CD14-positive monocyte (primary cell): ENCODE data around the gene NEGR1. TPM values are rescaled to one million over a fixed set of nuclear protein-coding genes. Genes with fewer than 3 reads are reported as not detected.

Experiments
- DNase-seq, 3 donors: peaks; one replicate each; pipeline ENCODE4 v3.0.0-alpha.2; 2011 to 2022
- H2AFZ ChIP-seq: 2 replicates; pipeline ENCODE4 v1.6.0; 2012; ENCODE audit warnings: mild to moderate bottlenecking, low read depth, low read length, inconsistent platforms; ENCODE audit not compliant: insufficient read depth, poor library complexity, severe bottlenecking
- H3K27ac ChIP-seq, 2 donors: 1 replicate in 1 of 2; 2 replicates in 1 of 2; pipeline ENCODE4 v1.5.1; 2012 to 2013; ENCODE audit warnings: low read length in 2 of 2, control low read depth in 1 of 2, inconsistent platforms in 1 of 2, low read depth in 1 of 2, mild to moderate bottlenecking in 1 of 2
- H3K27me3 ChIP-seq, 2 donors: one replicate each; pipeline versions ENCODE4 v1.6.0 to v1.6.1; 2011 to 2013; ENCODE audit warnings: low read length in 2 of 2; ENCODE audit not compliant: control insufficient read depth in 2 of 2, insufficient read depth in 2 of 2
- H3K36me3 ChIP-seq, 2 donors: replicated peaks in 1 of 2; 1 replicate in 1 of 2; 2 replicates in 1 of 2; pipeline versions ENCODE4 v1.5.1 to v1.6.1; 2012 to 2013; ENCODE audit warnings: low read length in 2 of 2, control low read depth in 1 of 2, inconsistent platforms in 1 of 2, mild to moderate bottlenecking in 1 of 2; ENCODE audit not compliant: insufficient read depth in 2 of 2, control insufficient read depth in 1 of 2
- H3K4me1 ChIP-seq, 2 donors: 1 replicate in 1 of 2; 2 replicates in 1 of 2; pipeline versions ENCODE4 v1.5.1 to v1.6.1; 2012 to 2013; ENCODE audit warnings: low read length in 2 of 2, control low read depth in 1 of 2, inconsistent platforms in 1 of 2, mild to moderate bottlenecking in 1 of 2, moderate library complexity in 1 of 2; ENCODE audit not compliant: insufficient read depth in 2 of 2, control insufficient read depth in 1 of 2
- H3K4me2 ChIP-seq: replicated peaks from 2 replicates; pipeline ENCODE3; 2012; ENCODE audit warnings: low read length, moderate library complexity, mild to moderate bottlenecking; ENCODE audit not compliant: poor library complexity, severe bottlenecking; ENCODE audit errors: extremely low read depth
- H3K4me3 ChIP-seq, 3 experiments: fragments of 200-600 bp in 1 of 3; sonication (generic) in 1 of 3; replicated peaks in 1 of 3; 1 replicate in 2 of 3; 2 replicates in 1 of 3; pipeline ENCODE4 v1.5.1; 2011 to 2013; ENCODE audit warnings: low read length in 3 of 3, mild to moderate bottlenecking in 3 of 3, control low read depth in 2 of 3, low read depth in 2 of 3, inconsistent platforms in 1 of 3, moderate library complexity in 1 of 3
- H3K79me2 ChIP-seq: 2 replicates; pipeline ENCODE4 v1.6.0; 2012; ENCODE audit warnings: mild to moderate bottlenecking, control low read depth, inconsistent platforms, low read length, moderate library complexity; ENCODE audit not compliant: insufficient read depth
- H3K9ac ChIP-seq: 2 replicates; pipeline ENCODE4 v1.6.0; 2017; ENCODE audit warnings: low read length, mild to moderate bottlenecking; ENCODE audit not compliant: insufficient read depth, poor library complexity, severe bottlenecking
- H3K9me3 ChIP-seq, 2 donors: replicated peaks in 1 of 2; 1 replicate in 1 of 2; 2 replicates in 1 of 2; pipeline versions ENCODE4 v1.5.1 to v1.6.1; 2012 to 2013; ENCODE audit warnings: low read length in 2 of 2, control low read depth in 1 of 2; ENCODE audit not compliant: control insufficient read depth in 1 of 2, insufficient read depth in 1 of 2
- H4K20me1 ChIP-seq: 2 replicates; pipeline ENCODE4 v1.6.0; 2012; ENCODE audit warnings: mild to moderate bottlenecking, low read length, control low read depth, moderate library complexity; ENCODE audit not compliant: insufficient read depth
- H3K27ac Mint-ChIP-seq, 7 donors: one replicate each; pipeline ENCODE4 v1.8.0; 2020; ENCODE audit warnings: mild to moderate bottlenecking in 7 of 7, mixed read lengths in 7 of 7, moderate library complexity in 6 of 7, inconsistent platforms in 2 of 7
- H3K27me3 Mint-ChIP-seq, 3 donors: one replicate each; pipeline ENCODE4 v1.8.0; 2021 to 2022; ENCODE audit warnings: low read depth in 3 of 3, mild to moderate bottlenecking in 3 of 3, mixed read lengths in 3 of 3, moderate library complexity in 3 of 3, inconsistent platforms in 1 of 3
- H3K36me3 Mint-ChIP-seq, 2 donors: one replicate each; pipeline ENCODE4 v1.8.0; 2020; ENCODE audit warnings: mixed read lengths in 2 of 2, inconsistent platforms in 1 of 2, mild to moderate bottlenecking in 1 of 2
- H3K4me1 Mint-ChIP-seq: one replicate; pipeline ENCODE4 v1.8.0; 2020; ENCODE audit warnings: mild to moderate bottlenecking, mixed read lengths
- H3K4me3 Mint-ChIP-seq, 2 donors: one replicate each; pipeline ENCODE4 v1.8.0; 2020; ENCODE audit warnings: mild to moderate bottlenecking in 2 of 2, mixed read lengths in 2 of 2, moderate library complexity in 1 of 2
- H3K9me3 Mint-ChIP-seq, 7 donors: one replicate each; pipeline ENCODE4 v1.8.0; 2020 to 2022; ENCODE audit warnings: mixed read lengths in 7 of 7, mild to moderate bottlenecking in 6 of 7, moderate library complexity in 6 of 7, inconsistent platforms in 2 of 7
- CTCF ChIP-seq: fragments of 200-600 bp; IDR thresholded peaks from one replicate; pipeline ENCODE4 v1.8.0; 2022; ENCODE audit warnings: antibody characterized with exemption, mild to moderate bottlenecking
- WGBS: methylation state at CpG from one replicate; pipeline ENCODE4 v1.1.5; 2013; ENCODE audit warnings: missing lambda C conversion rate; ENCODE audit not compliant: insufficient coverage; 5-methylcytosine and 5-hydroxymethylcytosine counted together
- intact Hi-C, 2 donors: fragments of 100-400 bp; cut with micrococcal nuclease; formaldehyde crosslinking; loops; one replicate each; pipeline versions ENCODE4 v1.15.0 to v1.15.1; 2023
- polyA plus RNA-seq, 3 donors: library from polyadenylated mRNA; depleted of rRNA in 1 of 3; unstranded in 2 of 3; stranded (reverse) in 1 of 3; fragments of 300-500 nt in 2 of 3; fragments of >200 nt in 1 of 3; fragmentation: Illumina TruSeq in 2 of 3; gene quantifications; 1 replicate in 2 of 3; 2 replicates in 1 of 3; pipeline ENCODE4 v1.2.3, GENCODE V29; 2012 to 2021

Gene NEGR1
- polyA plus RNA-seq, 3 donors, result 0.03 to 0.15 (median 0.13) TPM

- Histone ChIP-seq H3K79me2 (no peaks in the 10 kb centered on the region), H3K4me3 (no peak overlapping the region), H4K20me1 (no peaks in the 10 kb centered on the region), H3K36me3 (no peaks in the 10 kb centered on the region), H3K9me3 (no peaks in the 10 kb centered on the region), H2AFZ (no peak overlapping the region), H3K27ac (no peak overlapping the region), H3K9ac (no peak overlapping the region), H3K27me3 (no peaks in the 10 kb centered on the region), H3K4me1 (no peaks in the 10 kb centered on the region), H3K4me2 (no peak overlapping the region)
- no peak overlapping the region for H3K27ac Mint-ChIP-seq
- H3K9me3 Mint-ChIP-seq, result peaks cover 0 to 7% (median 0%) of the 10 kb centered on the region in 7 donors
- no peak overlapping the region for H3K4me3 Mint-ChIP-seq
- intact Hi-C loops, result no loop called here
- no peaks in the 10 kb centered on the region for H3K36me3 Mint-ChIP-seq
- H3K4me1 Mint-ChIP-seq, result no peaks in the 10 kb centered on the region
- no peak for TF ChIP-seq CTCF
- no peak for DNase-seq
- H3K27me3 Mint-ChIP-seq, result no peaks in the 10 kb centered on the region
These were observed 413.0 kb downstream of the NEGR1 start for GRCh38 chr1:71869326-71869725.

GRCh38 chr1:71862756-71863155 lies 419.6 kb downstream of the NEGR1 start:
- H3K4me1 ChIP-seq, result no peaks in the 10 kb centered on the region
- no peaks in the 10 kb centered on the region for H3K36me3 Mint-ChIP-seq
- no peaks in the 10 kb centered on the region for H3K9me3 ChIP-seq
- no peak overlapping the region for H3K27ac Mint-ChIP-seq
- H3K79me2 ChIP-seq, result no peaks in the 10 kb centered on the region
- no peak overlapping the region for H3K4me3 Mint-ChIP-seq
- H3K9me3 Mint-ChIP-seq, result peaks cover 0 to 4% (median 2%) of the 10 kb centered on the region in 7 donors
- DNase-seq, result no peak
- no peak overlapping the region for H2AFZ ChIP-seq
- H3K27me3 ChIP-seq, result no peaks in the 10 kb centered on the region
- peaks cover 17% of the 10 kb centered on the region for H3K4me1 Mint-ChIP-seq
- no peak overlapping the region for H3K4me2 ChIP-seq
- H3K27me3 Mint-ChIP-seq, result no peaks in the 10 kb centered on the region
- no peak overlapping the region for H3K9ac ChIP-seq
- H4K20me1 ChIP-seq, result no peaks in the 10 kb centered on the region
- intact Hi-C loops, result no loop called here
- no peak overlapping the region for H3K27ac ChIP-seq
- H3K36me3 ChIP-seq, result no peaks in the 10 kb centered on the region
- no CpG with 5 or more reads among the region's 2 CpGs for WGBS
- TF ChIP-seq CTCF, result no peak
- H3K4me3 ChIP-seq, result no peak overlapping the region
